SK-N-SH (cell line): ENCODE data around the gene SNRPE. TPM values are rescaled to one million over a fixed set of nuclear protein-coding genes. Genes with fewer than 3 reads are reported as not detected.

Source experiments
- CTCF ChIA-PET: fragments of 300-600, 350-600 bp; formaldehyde crosslinking; extraction: SDS; loops from one replicate; lab custom pipeline; 2021; lab: Yijun Ruan, JAX
- POLR2A ChIA-PET: fragments of 350-600 bp; sonication (Branson Sonifier 250); formaldehyde crosslinking; extraction: SDS; loops from one replicate; lab custom pipeline; 2020; ENCODE audit warnings: antibody characterized with exemption, inconsistent platforms; lab: Yijun Ruan, JAX
- DNase-seq: peaks from one replicate; pipeline ENCODE4 v3.0.0; 2012
- H2AFZ ChIP-seq: fragments of 200-600 bp; sonication (generic); 2 replicates; pipeline ENCODE4 v1.8.1; 2016; ENCODE audit warnings: antibody characterized with exemption, mild to moderate bottlenecking, low read depth
- H3F3A ChIP-seq: fragments of 200-600 bp; sonication (generic); replicated peaks from 2 replicates; pipeline ENCODE3; 2016; ENCODE audit warnings: antibody characterized with exemption, mild to moderate bottlenecking; ENCODE audit not compliant: insufficient read depth
- H3K27ac ChIP-seq, 2 experiments: fragments of 200-500 bp in 1 of 2; fragments of 200-600 bp in 1 of 2; sonication (Bioruptor generic) in 1 of 2; sonication (generic), shearing (Covaris generic) in 1 of 2; 2 replicates each; pipeline versions ENCODE4 v1.5.1 to v1.6.1; 2014 to 2016; ENCODE audit warnings: low read depth in 2 of 2, inconsistent platforms in 1 of 2, low read length in 1 of 2, mild to moderate bottlenecking in 1 of 2, mixed read lengths in 1 of 2
- H3K27me3 ChIP-seq: fragments of 200-600 bp; sonication (generic), shearing (Covaris generic); 2 replicates; pipeline ENCODE4 v1.6.1; 2016; ENCODE audit warnings: mixed run types; ENCODE audit not compliant: insufficient read depth
- H3K36me3 ChIP-seq, 2 experiments: fragments of 200-500 bp in 1 of 2; fragments of 200-600 bp in 1 of 2; sonication (Bioruptor generic) in 1 of 2; sonication (generic) in 1 of 2; replicated peaks in 1 of 2; 2 replicates each; pipeline versions ENCODE3 to v1.5.1; 2014 to 2016; ENCODE audit warnings: low read length in 1 of 2, mild to moderate bottlenecking in 1 of 2; ENCODE audit not compliant: insufficient read depth in 2 of 2, control insufficient read depth in 1 of 2
- H3K4me1 ChIP-seq, 2 experiments: fragments of 200-500 bp in 1 of 2; fragments of 200-600 bp in 1 of 2; sonication (Bioruptor generic) in 1 of 2; sonication (generic), shearing (Covaris generic) in 1 of 2; 2 replicates each; pipeline versions ENCODE4 v1.5.1 to v1.6.1; 2014 to 2016; ENCODE audit warnings: low read depth in 1 of 2, low read length in 1 of 2, mixed run types in 1 of 2; ENCODE audit not compliant: insufficient read depth in 2 of 2, control insufficient read depth in 1 of 2
- H3K4me2 ChIP-seq: fragments of 200-600 bp; sonication (generic), shearing (Covaris generic); 2 replicates; pipeline ENCODE4 v1.6.1; 2017; ENCODE audit warnings: mixed run types
- H3K4me3 ChIP-seq, 2 experiments: fragments of 200-500 bp in 1 of 2; fragments of 200-600 bp in 1 of 2; sonication (Bioruptor generic) in 1 of 2; sonication (generic), shearing (Covaris generic) in 1 of 2; 2 replicates each; pipeline versions ENCODE4 v1.5.1 to v1.8.1; 2014 to 2016; ENCODE audit warnings: low read depth in 2 of 2, inconsistent platforms in 1 of 2, low read length in 1 of 2, mild to moderate bottlenecking in 1 of 2, mixed read lengths in 1 of 2, moderate library complexity in 1 of 2
- H3K79me2 ChIP-seq: fragments of 200-600 bp; sonication (generic); 2 replicates; pipeline ENCODE4 v1.8.1; 2017; ENCODE audit warnings: mild to moderate bottlenecking; ENCODE audit not compliant: insufficient read depth
- H3K9ac ChIP-seq: fragments of 200-600 bp; sonication (generic); 2 replicates; pipeline ENCODE4 v1.6.1; 2017; ENCODE audit warnings: mixed run types
- H3K9me2 ChIP-seq: fragments of 200-600 bp; sonication (generic); 2 replicates; pipeline ENCODE4 v1.6.1; 2017; ENCODE audit warnings: mixed run types
- H3K9me3 ChIP-seq: fragments of 200-600 bp; sonication (generic); 2 replicates; pipeline ENCODE4 v1.6.1; 2017; ENCODE audit warnings: mixed run types, mild to moderate bottlenecking, moderate library complexity
- H4K20me1 ChIP-seq: fragments of 200-600 bp; sonication (generic); 2 replicates; pipeline ENCODE4 v1.6.1; 2017; ENCODE audit warnings: mild to moderate bottlenecking, mixed run types; ENCODE audit not compliant: insufficient read depth
- ELF1 ChIP-seq: IDR thresholded peaks from 2 replicates; pipeline ENCODE4 v1.4.0; 2012
- EZH2phosphoT487 ChIP-seq: fragments of 200-600 bp; sonication (generic); IDR thresholded peaks from 2 replicates; pipeline ENCODE4 v1.6.1; 2017; ENCODE audit warnings: low read depth, mixed run types, mild to moderate bottlenecking, antibody characterized with exemption, moderate library complexity, borderline replicate concordance
- FOSL2 ChIP-seq: IDR thresholded peaks from 2 replicates; pipeline ENCODE4 v1.4.0; 2012; ENCODE audit warnings: low read depth, mild to moderate bottlenecking, moderate library complexity, borderline replicate concordance
- FOXJ3 ChIP-seq: sonication (generic); formaldehyde crosslinking; IDR thresholded peaks from 2 replicates; pipeline ENCODE4 v1.5.1; 2020; ENCODE audit warnings: mild to moderate bottlenecking, missing genetic modification reagents
- GABPA ChIP-seq: IDR thresholded peaks from 2 replicates; pipeline ENCODE4 v1.4.0; 2012; ENCODE audit warnings: low read depth, mild to moderate bottlenecking
- JUND ChIP-seq: IDR thresholded peaks from 2 replicates; pipeline ENCODE4 v1.4.0; 2012
- MEF2A ChIP-seq: IDR thresholded peaks from 2 replicates; pipeline ENCODE4 v1.4.0; 2012; ENCODE audit warnings: low read depth, borderline replicate concordance
- NFIC ChIP-seq: IDR thresholded peaks from 2 replicates; pipeline ENCODE4 v1.4.0; 2012; ENCODE audit warnings: borderline replicate concordance
- NRF1 ChIP-seq: IDR thresholded peaks from 2 replicates; pipeline ENCODE4 v1.6.1; 2012; ENCODE audit warnings: low read depth, mild to moderate bottlenecking, low read length
- POLR2AphosphoS5 ChIP-seq: IDR thresholded peaks from 2 replicates; pipeline ENCODE4 v1.6.1; 2012; ENCODE audit warnings: low read depth, low read length
- RAD21 ChIP-seq: IDR thresholded peaks from 2 replicates; pipeline ENCODE4 v1.6.1; 2012; ENCODE audit warnings: mild to moderate bottlenecking, low read length
- RFX5 ChIP-seq: IDR thresholded peaks from 2 replicates; pipeline ENCODE4 v1.6.1; 2012; ENCODE audit warnings: mild to moderate bottlenecking, improper control_type of control experiment, low read length
- TCF12 ChIP-seq: IDR thresholded peaks from 2 replicates; pipeline ENCODE4 v1.4.0; 2012
- TEAD4 ChIP-seq: IDR thresholded peaks from 2 replicates; pipeline ENCODE4 v1.4.0; 2012; ENCODE audit warnings: mild to moderate bottlenecking, borderline replicate concordance; ENCODE audit not compliant: insufficient read depth
- WGBS: methylation state at CpG from one replicate; pipeline ENCODE4 v1.1.6; 2017; ENCODE audit warnings: low lambda C conversion rate; 5-methylcytosine and 5-hydroxymethylcytosine counted together
- polyA plus RNA-seq, 3 experiments: library from polyadenylated mRNA; depleted of rRNA; stranded (reverse); fragments of >200 nt; gene quantifications; 2 replicates each; pipeline ENCODE4 v1.2.3, GENCODE V29; 2012
- TF ChIP-seq, protein P1 (sequence below): IDR thresholded peaks from 2 replicates; pipeline ENCODE4 v1.4.0; 2012; ENCODE audit warnings: low read depth
- TF ChIP-seq, protein P2 (sequence below): fragments of 150-350 bp; IDR thresholded peaks from 2 replicates; pipeline ENCODE4 v1.6.1; 2017; ENCODE audit warnings: antibody characterized with exemption, low read length, low read depth, borderline replicate concordance
- TF ChIP-seq, protein P3 (sequence below): IDR thresholded peaks from 2 replicates; pipeline ENCODE4 v1.4.0; 2012; ENCODE audit warnings: low read depth, borderline replicate concordance

Gene SNRPE
- polyA plus RNA-seq, 1 of the 3 experiments (the other 2 are of a cell fraction): 359 TPM

DNA sequence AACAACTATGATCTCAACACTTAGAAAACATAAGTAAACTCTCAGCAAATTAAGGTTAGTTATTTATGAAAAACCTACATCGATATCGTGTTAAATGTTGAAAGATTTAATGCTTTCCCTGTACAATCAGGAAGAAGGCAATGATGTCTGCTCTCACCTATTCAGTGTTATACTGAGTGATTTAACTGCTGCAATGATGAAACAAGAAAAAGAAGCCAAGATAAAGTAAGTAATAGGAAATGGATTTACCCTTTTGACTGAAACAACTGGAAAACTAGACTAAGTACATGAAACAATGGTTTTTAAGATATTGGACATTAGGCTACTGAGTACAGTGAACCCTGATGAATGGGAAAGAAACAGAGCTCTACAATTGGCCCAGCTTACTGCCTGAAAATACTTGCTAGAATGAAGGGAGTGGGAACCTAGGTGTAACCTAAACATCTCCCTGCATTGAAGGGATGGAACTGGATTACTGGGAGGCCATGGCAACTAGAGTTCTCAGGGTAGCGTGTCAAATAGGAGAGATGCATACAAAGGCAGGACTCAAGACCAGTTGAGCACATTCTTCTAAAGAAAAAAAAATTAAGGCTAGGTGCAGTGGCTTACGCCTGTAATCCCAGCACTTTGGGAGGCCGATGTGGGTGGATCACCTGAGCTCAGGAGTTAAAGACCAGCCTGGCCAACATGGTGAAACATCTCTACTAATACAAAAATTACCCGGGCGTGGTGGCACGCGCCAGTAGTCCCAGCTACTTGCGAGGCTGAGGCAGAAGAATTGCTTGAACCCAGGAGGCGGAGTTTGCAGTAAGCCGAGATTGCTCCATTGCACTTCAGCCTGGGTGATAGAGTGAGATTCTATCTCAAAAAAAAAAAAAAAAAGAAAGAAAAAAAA lies 37.3 kb downstream of the SNRPE start:
- ChIA-PET POLR2A (no interaction called here), CTCF (no interaction called here)
- H3K27me3 ChIP-seq: no peaks in the 10 kb centered on the region
- 91% methylated on average over 12 of the region's 12 CpGs for WGBS
- no peak overlapping the region for H3K4me3 ChIP-seq
- H3K9me2 ChIP-seq: no peaks in the 10 kb centered on the region
- H3K36me3 ChIP-seq: no peaks in the 10 kb centered on the region
- no peak overlapping the region for H3K4me2 ChIP-seq
- H3K79me2 ChIP-seq: no peaks in the 10 kb centered on the region
- DNase-seq: no peak
- H4K20me1 ChIP-seq: no peaks in the 10 kb centered on the region
- H3K27ac ChIP-seq: no peak overlapping the region
- no peaks in the 10 kb centered on the region for H3K9me3 ChIP-seq
- 0 out of 2 replicates have a peak overlapping the region, but pooled peaks have one; percentile 39 for H2AFZ ChIP-seq
- H3K4me1 ChIP-seq: no peaks in the 10 kb centered on the region
- H3F3A ChIP-seq: peaks cover 7% of the 10 kb centered on the region
- no peak for TF ChIP-seq EZH2phosphoT487
- no peak for TF ChIP-seq ELF1
- TF ChIP-seq NRF1: no peak
- TF ChIP-seq, protein P1, sequence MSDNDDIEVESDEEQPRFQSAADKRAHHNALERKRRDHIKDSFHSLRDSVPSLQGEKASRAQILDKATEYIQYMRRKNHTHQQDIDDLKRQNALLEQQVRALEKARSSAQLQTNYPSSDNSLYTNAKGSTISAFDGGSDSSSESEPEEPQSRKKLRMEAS: no peak
- no peak for TF ChIP-seq FOSL2
- TF ChIP-seq POLR2AphosphoS5: no peak
- TF ChIP-seq, protein P2, sequence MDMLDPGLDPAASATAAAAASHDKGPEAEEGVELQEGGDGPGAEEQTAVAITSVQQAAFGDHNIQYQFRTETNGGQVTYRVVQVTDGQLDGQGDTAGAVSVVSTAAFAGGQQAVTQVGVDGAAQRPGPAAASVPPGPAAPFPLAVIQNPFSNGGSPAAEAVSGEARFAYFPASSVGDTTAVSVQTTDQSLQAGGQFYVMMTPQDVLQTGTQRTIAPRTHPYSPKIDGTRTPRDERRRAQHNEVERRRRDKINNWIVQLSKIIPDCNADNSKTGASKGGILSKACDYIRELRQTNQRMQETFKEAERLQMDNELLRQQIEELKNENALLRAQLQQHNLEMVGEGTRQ: no peak
- TF ChIP-seq, protein P3, sequence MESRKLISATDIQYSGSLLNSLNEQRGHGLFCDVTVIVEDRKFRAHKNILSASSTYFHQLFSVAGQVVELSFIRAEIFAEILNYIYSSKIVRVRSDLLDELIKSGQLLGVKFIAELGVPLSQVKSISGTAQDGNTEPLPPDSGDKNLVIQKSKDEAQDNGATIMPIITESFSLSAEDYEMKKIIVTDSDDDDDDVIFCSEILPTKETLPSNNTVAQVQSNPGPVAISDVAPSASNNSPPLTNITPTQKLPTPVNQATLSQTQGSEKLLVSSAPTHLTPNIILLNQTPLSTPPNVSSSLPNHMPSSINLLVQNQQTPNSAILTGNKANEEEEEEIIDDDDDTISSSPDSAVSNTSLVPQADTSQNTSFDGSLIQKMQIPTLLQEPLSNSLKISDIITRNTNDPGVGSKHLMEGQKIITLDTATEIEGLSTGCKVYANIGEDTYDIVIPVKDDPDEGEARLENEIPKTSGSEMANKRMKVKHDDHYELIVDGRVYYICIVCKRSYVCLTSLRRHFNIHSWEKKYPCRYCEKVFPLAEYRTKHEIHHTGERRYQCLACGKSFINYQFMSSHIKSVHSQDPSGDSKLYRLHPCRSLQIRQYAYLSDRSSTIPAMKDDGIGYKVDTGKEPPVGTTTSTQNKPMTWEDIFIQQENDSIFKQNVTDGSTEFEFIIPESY: no peak
- TF ChIP-seq RAD21: no peak
- TF ChIP-seq TCF12: no peak
- no peak for TF ChIP-seq MEF2A
- TF ChIP-seq NFIC: no peak
- no peak for TF ChIP-seq RFX5
- TF ChIP-seq JUND: no peak
- no peak for TF ChIP-seq GABPA
- H3K9ac ChIP-seq: no peak overlapping the region

DNA sequence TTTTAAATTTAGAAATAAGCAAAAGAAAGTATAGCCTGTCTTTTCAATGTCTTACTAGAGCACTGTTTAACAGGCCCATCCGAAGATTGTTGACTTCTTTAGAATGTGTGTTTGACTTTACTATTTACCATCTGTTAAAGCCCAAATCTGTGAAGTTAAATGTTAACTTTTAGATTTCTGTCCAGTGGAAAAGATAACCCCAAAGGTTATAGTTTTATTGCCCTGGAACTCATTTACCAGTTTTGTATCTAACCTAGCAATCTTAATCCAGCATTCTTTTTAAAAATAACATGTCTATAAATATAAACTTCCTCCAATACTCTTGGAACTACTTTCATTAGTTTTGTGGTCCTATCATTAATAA lies 37.9 kb downstream of the SNRPE start:
- H2AFZ ChIP-seq: no peak overlapping the region
- ChIA-PET POLR2A (no interaction called here), CTCF (no interaction called here)
- no peak overlapping the region for H3K9ac ChIP-seq
- H4K20me1 ChIP-seq: no peaks in the 10 kb centered on the region
- H3F3A ChIP-seq: peaks cover 7% of the 10 kb centered on the region
- no peaks in the 10 kb centered on the region for H3K79me2 ChIP-seq
- TF ChIP-seq FOXJ3 (CRISPR knock-in tag) (no peak), TEAD4 (no peak)
- no peak overlapping the region for H3K27ac ChIP-seq
- no peaks in the 10 kb centered on the region for H3K9me3 ChIP-seq
- WGBS: 76% methylated on average over 1 of the region's 1 CpG
- no peaks in the 10 kb centered on the region for H3K36me3 ChIP-seq
- no peaks in the 10 kb centered on the region for H3K27me3 ChIP-seq
- no peak overlapping the region for H3K4me3 ChIP-seq
- no peaks in the 10 kb centered on the region for H3K4me1 ChIP-seq
- no peaks in the 10 kb centered on the region for H3K9me2 ChIP-seq
- DNase-seq: no peak
- H3K4me2 ChIP-seq: no peak overlapping the region
